GM20000 (cell line): Measurements from ENCODE around the gene ATOSA.

Experiments used
- DNase-seq: peaks from one replicate; pipeline ENCODE4 v3.0.0; 2012; ENCODE audit warnings: low spot score
- TF ChIP-seq, protein P1 (sequence below): IDR thresholded peaks from 2 replicates; pipeline ENCODE4 v1.5.1; 2012; ENCODE audit warnings: mild to moderate bottlenecking, control low read depth; ENCODE audit errors: extremely low read depth, missing control alignments

ATOSA gene, protein sequence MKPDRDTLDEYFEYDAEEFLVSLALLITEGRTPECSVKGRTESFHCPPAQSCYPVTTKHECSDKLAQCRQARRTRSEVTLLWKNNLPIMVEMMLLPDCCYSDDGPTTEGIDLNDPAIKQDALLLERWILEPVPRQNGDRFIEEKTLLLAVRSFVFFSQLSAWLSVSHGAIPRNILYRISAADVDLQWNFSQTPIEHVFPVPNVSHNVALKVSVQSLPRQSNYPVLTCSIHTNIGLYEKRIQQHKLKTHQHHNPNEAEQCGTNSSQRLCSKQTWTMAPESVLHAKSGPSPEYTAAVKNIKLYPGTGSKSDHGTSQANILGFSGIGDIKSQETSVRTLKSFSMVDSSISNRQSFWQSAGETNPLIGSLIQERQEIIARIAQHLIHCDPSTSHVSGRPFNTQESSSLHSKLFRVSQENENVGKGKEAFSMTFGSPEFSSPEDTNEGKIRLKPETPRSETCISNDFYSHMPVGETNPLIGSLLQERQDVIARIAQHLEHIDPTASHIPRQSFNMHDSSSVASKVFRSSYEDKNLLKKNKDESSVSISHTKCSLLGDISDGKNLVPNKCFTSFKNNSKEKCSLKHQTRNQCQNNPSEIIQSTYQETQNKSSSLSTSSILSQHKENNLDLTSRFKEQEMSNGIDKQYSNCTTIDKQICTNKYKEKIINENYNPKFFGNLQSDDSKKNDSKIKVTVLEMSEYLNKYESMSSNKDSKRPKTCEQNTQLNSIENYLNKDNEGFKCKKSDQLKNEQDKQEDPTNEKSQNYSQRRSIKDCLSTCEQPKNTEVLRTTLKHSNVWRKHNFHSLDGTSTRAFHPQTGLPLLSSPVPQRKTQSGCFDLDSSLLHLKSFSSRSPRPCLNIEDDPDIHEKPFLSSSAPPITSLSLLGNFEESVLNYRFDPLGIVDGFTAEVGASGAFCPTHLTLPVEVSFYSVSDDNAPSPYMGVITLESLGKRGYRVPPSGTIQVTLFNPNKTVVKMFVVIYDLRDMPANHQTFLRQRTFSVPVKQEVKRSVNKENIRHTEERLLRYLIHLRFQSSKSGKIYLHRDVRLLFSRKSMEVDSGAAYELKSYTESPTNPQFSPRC

DNA sequence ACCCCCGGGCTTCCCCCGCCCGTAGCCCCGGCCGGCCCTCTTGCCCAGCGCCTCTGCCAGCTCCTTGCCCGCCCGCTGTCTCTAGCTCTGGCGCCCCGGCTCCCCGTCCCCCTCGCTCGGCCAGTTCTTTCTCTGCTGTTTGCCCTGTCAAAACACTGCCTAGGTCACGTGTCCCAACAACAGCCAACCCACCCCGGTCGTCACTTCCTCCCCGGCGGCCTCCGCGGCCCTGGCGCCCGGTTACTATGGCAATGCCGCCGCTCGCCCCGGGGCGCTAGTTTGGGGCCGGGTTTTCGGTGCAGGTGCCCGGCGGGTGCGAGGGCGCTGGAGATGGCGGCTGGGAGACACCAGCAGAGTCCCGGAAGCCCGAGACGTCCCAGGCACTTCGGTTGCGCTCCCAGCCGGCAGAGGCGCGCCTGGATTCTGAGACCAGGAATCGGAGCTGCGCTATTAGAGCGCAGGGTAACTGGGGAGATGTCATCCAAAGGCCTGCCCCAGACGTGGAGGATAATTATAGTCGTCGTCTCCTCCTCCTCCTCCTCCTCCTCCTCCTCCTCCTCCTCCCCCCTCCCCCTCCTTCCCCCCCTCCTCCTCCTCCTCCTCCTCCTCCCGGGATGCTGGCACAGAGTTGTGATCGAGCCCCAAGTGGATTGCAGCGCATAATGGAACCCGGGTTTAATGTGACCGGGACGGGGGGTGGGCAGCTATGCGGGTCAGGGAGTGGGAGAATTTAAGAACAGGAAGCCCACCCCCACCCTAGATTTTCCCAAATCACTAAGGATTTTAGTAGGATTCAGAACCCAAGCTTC is at the start of gene ATOSA:
ATOSA (minus strand) TSS at position 157 of the 809 bp plus-strand sequence. CDS start 1,367 bp downstream, outside the sequence.
- peak; percentile 92 for DNase-seq
- TF ChIP-seq, protein P1, sequence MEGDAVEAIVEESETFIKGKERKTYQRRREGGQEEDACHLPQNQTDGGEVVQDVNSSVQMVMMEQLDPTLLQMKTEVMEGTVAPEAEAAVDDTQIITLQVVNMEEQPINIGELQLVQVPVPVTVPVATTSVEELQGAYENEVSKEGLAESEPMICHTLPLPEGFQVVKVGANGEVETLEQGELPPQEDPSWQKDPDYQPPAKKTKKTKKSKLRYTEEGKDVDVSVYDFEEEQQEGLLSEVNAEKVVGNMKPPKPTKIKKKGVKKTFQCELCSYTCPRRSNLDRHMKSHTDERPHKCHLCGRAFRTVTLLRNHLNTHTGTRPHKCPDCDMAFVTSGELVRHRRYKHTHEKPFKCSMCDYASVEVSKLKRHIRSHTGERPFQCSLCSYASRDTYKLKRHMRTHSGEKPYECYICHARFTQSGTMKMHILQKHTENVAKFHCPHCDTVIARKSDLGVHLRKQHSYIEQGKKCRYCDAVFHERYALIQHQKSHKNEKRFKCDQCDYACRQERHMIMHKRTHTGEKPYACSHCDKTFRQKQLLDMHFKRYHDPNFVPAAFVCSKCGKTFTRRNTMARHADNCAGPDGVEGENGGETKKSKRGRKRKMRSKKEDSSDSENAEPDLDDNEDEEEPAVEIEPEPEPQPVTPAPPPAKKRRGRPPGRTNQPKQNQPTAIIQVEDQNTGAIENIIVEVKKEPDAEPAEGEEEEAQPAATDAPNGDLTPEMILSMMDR: no peak

DNA sequence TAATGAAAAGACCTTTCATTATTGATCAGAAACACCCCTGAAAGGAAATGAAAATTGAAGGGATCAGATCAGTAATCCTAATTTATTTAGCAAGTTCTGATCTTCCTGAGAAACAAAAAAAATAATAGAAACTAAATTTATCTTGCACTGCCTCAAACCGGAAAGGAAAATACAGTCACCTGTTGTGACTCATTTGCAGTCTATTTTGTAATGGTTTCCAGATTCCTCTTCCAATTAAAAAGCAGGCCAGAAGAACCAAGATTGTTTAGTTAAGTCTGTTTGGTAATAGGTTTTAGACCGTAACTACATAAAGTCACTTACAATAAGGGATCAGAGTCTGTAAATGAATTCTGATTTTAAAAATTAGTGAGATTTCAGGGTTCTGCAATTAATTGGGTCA is 49.7 kb upstream of the ATOSA start:
- DNase-seq: no peak

DNA sequence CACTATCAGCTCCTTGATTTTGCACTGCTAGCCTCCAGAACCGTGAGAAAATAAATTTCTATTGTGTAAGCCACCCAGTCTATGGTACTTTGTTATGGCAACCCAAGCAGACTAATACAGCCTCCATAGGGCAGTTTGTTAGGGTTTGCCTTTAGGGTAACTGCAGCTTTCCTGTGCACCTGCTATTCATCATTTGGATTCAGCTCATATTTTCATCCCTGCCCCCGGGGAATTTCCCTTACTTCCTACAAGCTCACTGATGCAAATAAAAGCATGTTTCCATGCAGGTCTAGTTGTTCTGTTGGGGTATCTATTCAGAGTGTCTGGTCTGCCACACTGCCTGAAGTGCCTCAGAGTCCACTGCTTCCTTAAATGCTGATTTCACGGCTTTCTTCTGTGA is 48.6 kb upstream of the ATOSA start:
- no peak for DNase-seq
- TF ChIP-seq, protein P1: no peak

More for the DNA sequence above, 49.7 kb upstream of the ATOSA start:
- TF ChIP-seq, protein P1: no peak

DNA sequence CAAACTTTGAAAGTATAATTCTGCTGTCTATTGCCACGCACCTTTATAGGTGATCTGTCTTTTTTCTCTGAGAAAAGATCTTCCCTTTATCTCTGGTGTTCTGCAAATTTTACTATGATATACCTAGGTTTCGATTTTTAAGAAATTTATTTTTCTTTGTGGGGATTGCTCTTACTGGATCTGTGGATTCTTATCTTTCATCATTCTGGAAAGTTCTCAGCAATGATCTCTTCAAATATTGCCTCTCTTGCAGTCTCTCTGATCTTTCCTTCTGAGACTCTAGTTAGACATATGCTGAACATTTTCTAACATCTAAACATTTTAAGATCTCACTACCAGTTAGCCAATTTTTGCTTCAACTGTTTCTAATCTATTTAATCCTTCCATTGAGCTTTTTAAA is 47.0 kb upstream of the ATOSA start:
- no peak for DNase-seq
- TF ChIP-seq, protein P1: no peak

DNA sequence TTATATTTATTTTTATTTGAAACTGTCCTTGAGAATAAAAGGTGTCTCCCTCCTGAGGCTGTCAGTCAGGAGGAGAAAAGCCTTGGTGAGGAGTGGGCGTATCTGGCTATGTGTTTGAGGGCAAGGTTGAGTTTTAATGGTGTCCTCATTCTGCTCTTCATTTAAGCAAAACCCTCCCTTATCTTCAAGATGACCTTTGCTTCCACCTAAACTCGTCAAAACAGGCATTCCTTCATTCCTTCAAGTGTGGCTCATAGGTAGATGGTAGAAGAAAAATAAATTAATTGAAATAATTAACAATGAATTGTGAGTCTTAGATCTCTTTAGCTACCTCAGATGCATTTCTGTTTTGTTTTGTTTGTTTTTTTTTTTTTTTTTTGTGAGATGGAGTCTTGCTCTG is 39.4 kb upstream of the ATOSA start:
- TF ChIP-seq, protein P1: no peak
- no peak for DNase-seq

DNA sequence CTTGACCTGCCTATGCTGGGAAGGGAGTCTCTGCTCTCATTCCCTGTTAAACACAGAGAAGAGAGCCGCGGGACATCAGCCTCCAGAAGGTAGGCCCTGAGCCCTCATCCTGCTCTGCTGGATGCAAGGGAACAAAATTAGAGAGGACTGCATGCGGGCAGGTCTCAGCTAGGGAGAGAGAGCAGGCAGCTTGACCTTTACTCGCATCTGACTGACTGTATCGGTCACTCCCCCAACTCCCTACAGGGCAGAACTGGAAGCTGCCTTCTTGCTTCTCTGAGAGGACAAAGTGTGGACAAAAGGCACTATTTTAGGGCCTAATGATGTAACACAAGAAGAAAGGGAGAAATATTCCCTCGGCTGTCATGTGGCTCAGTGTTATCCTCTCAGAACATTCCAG is 38.7 kb upstream of the ATOSA start:
- TF ChIP-seq, protein P1: no peak
- DNase-seq: no peak
